IMR-90 (cell line): Measurements from ENCODE around the gene CA6. TPM values are rescaled to one million over a fixed set of nuclear protein-coding genes. Genes with fewer than 3 reads are reported as not detected.

Experiments
- ATAC-seq: fragments of 200-7000 bp; cut with Tn5 transposase; 2 replicates; pipeline ENCODE4 v1.9.1; 2020; ENCODE audit warnings: low read depth, mild to moderate bottlenecking, moderate library complexity
- BruUV-seq: library from RNA; stranded (reverse); fragments of 400-500 nt; replicated peaks from 2 replicates; lab custom pipeline; 2021; lab: Mats Ljungman, UMichigan
- CTCF ChIA-PET: fragments of 300-600 bp; formaldehyde crosslinking; extraction: SDS; loops from one replicate; lab custom pipeline; 2021; ENCODE audit warnings: antibody characterized with exemption; lab: Yijun Ruan, JAX
- POLR2A ChIA-PET: fragments of 300-600 bp; sonication (Branson Sonifier 250); formaldehyde crosslinking; loops from one replicate; lab custom pipeline; 2022; ENCODE audit warnings: antibody characterized with exemption; ENCODE audit not compliant: unreplicated experiment; lab: Charles Lee
- DNase-seq: peaks from one replicate; pipeline ENCODE4 v3.0.0; 2013
- H2AFZ ChIP-seq: replicated peaks from 2 replicates; pipeline ENCODE3; 2013; ENCODE audit warnings: low read length, mild to moderate bottlenecking; ENCODE audit not compliant: poor library complexity
- H2AK5ac ChIP-seq: 2 replicates; pipeline ENCODE4 v1.6.1; 2013; ENCODE audit warnings: low read depth, low read length, inconsistent platforms
- H2AK9ac ChIP-seq: replicated peaks from 2 replicates; pipeline ENCODE3; 2013; ENCODE audit warnings: mild to moderate bottlenecking, low read depth, low read length, moderate library complexity; ENCODE audit not compliant: poor library complexity
- H2BK120ac ChIP-seq: 2 replicates; pipeline ENCODE4 v1.6.1; 2013; ENCODE audit warnings: low read depth, low read length, inconsistent platforms
- H2BK15ac ChIP-seq: 3 replicates; pipeline ENCODE4 v1.6.1; 2013; ENCODE audit warnings: low read depth, low read length, inconsistent platforms
- H2BK20ac ChIP-seq: 2 replicates; pipeline ENCODE4 v1.6.1; 2013; ENCODE audit warnings: low read depth, mild to moderate bottlenecking, inconsistent platforms, low read length, moderate library complexity
- H2BK5ac ChIP-seq: 2 replicates; pipeline ENCODE4 v1.6.1; 2013; ENCODE audit warnings: mild to moderate bottlenecking, low read depth, low read length, inconsistent platforms; ENCODE audit not compliant: poor library complexity, severe bottlenecking
- H3K14ac ChIP-seq: replicated peaks from 2 replicates; pipeline ENCODE4 v1.6.1; 2013; ENCODE audit warnings: low read depth, low read length, inconsistent platforms
- H3K18ac ChIP-seq: 2 replicates; pipeline ENCODE4 v1.6.1; 2013; ENCODE audit warnings: low read depth, low read length, control low read depth
- H3K23ac ChIP-seq: 2 replicates; pipeline ENCODE4 v1.6.1; 2013; ENCODE audit warnings: low read depth, low read length, inconsistent platforms
- H3K27ac ChIP-seq: 2 replicates; pipeline ENCODE4 v1.5.1; 2013; ENCODE audit warnings: mild to moderate bottlenecking, control low read depth, low read length; ENCODE audit not compliant: insufficient read depth
- H3K27me3 ChIP-seq: 2 replicates; pipeline ENCODE4 v1.6.1; 2013; ENCODE audit warnings: low read length; ENCODE audit not compliant: control insufficient read depth, insufficient read depth
- H3K36me3 ChIP-seq: 2 replicates; pipeline ENCODE4 v1.6.1; 2013; ENCODE audit warnings: low read length, mixed read lengths; ENCODE audit not compliant: control insufficient read depth, insufficient read depth
- H3K4ac ChIP-seq: 2 replicates; pipeline ENCODE4 v1.6.1; 2013; ENCODE audit warnings: low read depth, low read length, inconsistent platforms
- H3K4me1 ChIP-seq: 2 replicates; pipeline ENCODE4 v1.6.1; 2013; ENCODE audit warnings: low read length, mixed read lengths; ENCODE audit not compliant: control insufficient read depth, insufficient read depth
- H3K4me2 ChIP-seq: 2 replicates; pipeline ENCODE4 v1.6.1; 2013; ENCODE audit warnings: low read depth, mild to moderate bottlenecking, control low read depth, low read length, moderate library complexity
- H3K4me3 ChIP-seq: 2 replicates; pipeline ENCODE4 v1.5.1; 2013; ENCODE audit warnings: low read depth, mild to moderate bottlenecking, control low read depth, low read length, moderate library complexity; ENCODE audit not compliant: insufficient read depth
- H3K56ac ChIP-seq: 2 replicates; pipeline ENCODE4 v1.6.1; 2013; ENCODE audit warnings: low read length, inconsistent platforms; ENCODE audit not compliant: insufficient read depth; ENCODE audit errors: extremely low read depth
- H3K79me1 ChIP-seq, 2 experiments: 2 replicates each; pipeline ENCODE4 v1.6.1; 2013; ENCODE audit warnings: low read length in 2 of 2, inconsistent platforms in 1 of 2, low read depth in 1 of 2
- H3K9ac ChIP-seq: 2 replicates; pipeline ENCODE4 v1.6.1; 2013; ENCODE audit warnings: low read depth, low read length, control low read depth
- H3K9me1 ChIP-seq: 2 replicates; pipeline ENCODE4 v1.6.1; 2013; ENCODE audit warnings: low read length, inconsistent platforms; ENCODE audit not compliant: insufficient read depth
- H3K9me3 ChIP-seq: 2 replicates; pipeline ENCODE4 v1.6.1; 2013; ENCODE audit warnings: low read length; ENCODE audit not compliant: control insufficient read depth, insufficient read depth
- H4K20me1 ChIP-seq: 2 replicates; pipeline ENCODE4 v1.6.1; 2013; ENCODE audit warnings: low read length, inconsistent platforms; ENCODE audit not compliant: insufficient read depth
- H4K5ac ChIP-seq: 2 replicates; pipeline ENCODE4 v1.6.1; 2013; ENCODE audit warnings: mild to moderate bottlenecking, low read depth, low read length, control low read depth
- H4K8ac ChIP-seq, 2 experiments: 2 replicates each; pipeline ENCODE4 v1.6.1; 2013; ENCODE audit warnings: low read depth in 2 of 2, low read length in 2 of 2, control low read depth in 1 of 2, inconsistent platforms in 1 of 2
- H4K91ac ChIP-seq: 2 replicates; pipeline ENCODE4 v1.6.1; 2013; ENCODE audit warnings: low read depth, low read length, inconsistent platforms; ENCODE audit not compliant: insufficient read depth
- BHLHE40 ChIP-seq: fragments of 150-350 bp; IDR thresholded peaks from 2 replicates; pipeline ENCODE4 v1.6.1; 2016; ENCODE audit warnings: mild to moderate bottlenecking, low read depth, low read length
- CEBPB ChIP-seq: IDR thresholded peaks from 2 replicates; pipeline ENCODE4 v1.6.1; 2012; ENCODE audit warnings: low read depth, low read length, improper control_type of control experiment
- CHD1 ChIP-seq: IDR thresholded peaks from 2 replicates; pipeline ENCODE4 v1.6.1; 2012; ENCODE audit warnings: low read depth, low read length, improper control_type of control experiment
- FOS ChIP-seq: fragments of 150-350 bp; IDR thresholded peaks from 2 replicates; pipeline ENCODE4 v1.6.1; 2016; ENCODE audit warnings: low read depth, low read length
- MAFK ChIP-seq: IDR thresholded peaks from 2 replicates; pipeline ENCODE4 v1.6.1; 2012; ENCODE audit warnings: low read depth, low read length, improper control_type of control experiment
- MAZ ChIP-seq: IDR thresholded peaks from 2 replicates; pipeline ENCODE4 v1.6.1; 2012; ENCODE audit warnings: low read depth, mild to moderate bottlenecking, low read length, improper control_type of control experiment, moderate library complexity, borderline replicate concordance
- MXI1 ChIP-seq: IDR thresholded peaks from 2 replicates; pipeline ENCODE4 v1.6.1; 2012; ENCODE audit warnings: low read depth, mild to moderate bottlenecking, low read length, moderate library complexity, borderline replicate concordance
- NFE2L2 ChIP-seq: fragments of 150-350 bp; IDR thresholded peaks from 2 replicates; pipeline ENCODE4 v1.6.1; 2016; ENCODE audit warnings: low read depth, mild to moderate bottlenecking, low read length
- POLR2A ChIP-seq: IDR thresholded peaks from 2 replicates; pipeline ENCODE4 v1.6.1; 2012; ENCODE audit warnings: mild to moderate bottlenecking, low read depth, low read length
- RCOR1 ChIP-seq: IDR thresholded peaks from 2 replicates; pipeline ENCODE4 v1.6.1; 2012; ENCODE audit warnings: mild to moderate bottlenecking, low read length, improper control_type of control experiment; ENCODE audit not compliant: insufficient replicate concordance
- RFX5 ChIP-seq: IDR thresholded peaks from 2 replicates; pipeline ENCODE4 v1.8.0; 2012; ENCODE audit warnings: low read depth, mild to moderate bottlenecking, low read length, moderate library complexity
- SMC3 ChIP-seq: fragments of 150-350 bp; IDR thresholded peaks from 2 replicates; pipeline ENCODE4 v1.6.1; 2016; ENCODE audit warnings: low read depth, mild to moderate bottlenecking, antibody characterized with exemption, low read length, moderate library complexity
- WGBS, 2 experiments: methylation state at CpG; one replicate each; pipeline versions ENCODE4 v1.1.5 to v1.1.7; 2013; ENCODE audit warnings: missing lambda C conversion rate in 2 of 2; ENCODE audit not compliant: insufficient read length in 1 of 2; ENCODE audit errors: extremely low coverage in 2 of 2; 5-methylcytosine and 5-hydroxymethylcytosine counted together
- dilution Hi-C: fragments of 300-500 bp; cut with HindIII; formaldehyde crosslinking; loops from one replicate; pipeline ENCODE4 v1.14.3; 2018; ENCODE audit warnings: low sequenced_read_pairs; ENCODE audit not compliant: unreplicated experiment
- in situ Hi-C: fragments of 300-500 bp; cut with MboI; formaldehyde crosslinking; loops from 3 replicates; pipeline ENCODE4 v1.14.3; 2019; ENCODE audit warnings: low sequenced_read_pairs, inconsistent platforms, mixed read lengths
- intact Hi-C: fragments of 100-400 bp; cut with micrococcal nuclease; formaldehyde crosslinking; loops from 2 replicates; pipeline ENCODE4 v1.10.0; 2022
- polyA plus RNA-seq, 3 experiments: library from polyadenylated mRNA; depleted of rRNA; stranded (reverse); fragments of >200 nt; gene quantifications; 2 replicates each; pipeline ENCODE4 v1.2.3, GENCODE V29; 2012; ENCODE audit warnings: low replicate concordance in 1 of 3
- total RNA-seq: library from RNA; depleted of rRNA; stranded (reverse); fragments of >200 nt; gene quantifications from 2 replicates; pipeline ENCODE4 v1.2.3, GENCODE V29; 2012
- TF ChIP-seq, protein P1 (sequence below): fragments of 150-350 bp; IDR thresholded peaks from 2 replicates; pipeline ENCODE4 v1.6.1; 2016; ENCODE audit warnings: low read depth, mild to moderate bottlenecking, low read length, moderate library complexity, borderline replicate concordance
- TF ChIP-seq, protein P2 (sequence below): conservative IDR thresholded peaks from 2 replicates; pipeline ENCODE4 v1.5.1; 2012; ENCODE audit warnings: mild to moderate bottlenecking, low read depth, low read length, improper control_type of control experiment
- TF ChIP-seq, protein P3 (sequence below): fragments of 150-350 bp; IDR thresholded peaks from 2 replicates; pipeline ENCODE4 v1.6.1; 2017; ENCODE audit warnings: mild to moderate bottlenecking, antibody characterized with exemption, low read length, low read depth

Gene CA6
- total and polyA plus RNA-seq, 2 of the 4 experiments (the other 2 are of a cell fraction): not detected

DNA sequence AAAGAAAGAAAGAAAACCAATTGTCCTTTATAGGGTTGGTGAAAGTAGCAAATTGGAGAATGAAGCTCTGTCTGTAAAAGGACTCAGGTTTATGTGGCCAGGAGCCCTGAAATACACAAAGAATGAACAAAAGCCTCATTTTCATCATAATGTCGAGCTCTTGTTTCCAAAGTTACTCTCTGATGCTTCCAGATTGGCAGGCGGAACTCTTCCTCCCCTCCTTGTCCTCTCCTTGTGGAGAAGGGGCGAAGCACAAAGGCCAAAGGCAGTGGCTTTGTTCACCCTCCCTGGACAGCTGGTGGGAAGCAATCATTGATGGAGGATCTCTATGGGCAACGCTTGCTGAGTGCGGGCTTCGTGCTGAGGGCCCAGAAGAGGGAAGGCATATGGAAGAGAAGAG, 5.6 kb downstream of the CA6 start:
- dilution Hi-C loops: no loop called here
- Histone ChIP-seq H2AFZ (peak overlapping the region; percentile 1), H4K91ac (no peak overlapping the region), H3K9ac (no peak overlapping the region), H4K20me1 (no peaks in the 10 kb centered on the region), H3K14ac (no peak overlapping the region), H2AK9ac (no peak overlapping the region), H3K36me3 (no peaks in the 10 kb centered on the region), H3K4me3 (no peak overlapping the region), H3K79me1 (no peaks in the 10 kb centered on the region), H2BK15ac (no peak overlapping the region), H3K4me1 (no peaks in the 10 kb centered on the region), H3K4me2 (no peak overlapping the region), H3K23ac (no peak overlapping the region), H2AK5ac (no peak overlapping the region), H3K9me1 (no peaks in the 10 kb centered on the region; the same call in 1 of the 2 replicates), H3K56ac (no peak overlapping the region), H2BK120ac (no peak overlapping the region), H3K4ac (no peak overlapping the region), H3K27ac (no peak overlapping the region), H4K8ac (no peak overlapping the region), H3K27me3 (peaks cover 2% of the 10 kb centered on the region; the same call in 1 of the 2 replicates), H3K18ac (no peak overlapping the region), H2BK5ac (no peak overlapping the region), H4K5ac (no peak overlapping the region), H3K9me3 (no peaks in the 10 kb centered on the region), H2BK20ac (no peak overlapping the region)
- TF ChIP-seq POLR2A (no peak), RCOR1 (no peak), NFE2L2 (no peak), CEBPB (no peak), MXI1 (no peak), RFX5 (no peak), FOS (no peak), BHLHE40 (no peak), MAFK (no peak), MAZ (no peak), SMC3 (no peak), CHD1 (no peak)
- TF ChIP-seq, protein P1, sequence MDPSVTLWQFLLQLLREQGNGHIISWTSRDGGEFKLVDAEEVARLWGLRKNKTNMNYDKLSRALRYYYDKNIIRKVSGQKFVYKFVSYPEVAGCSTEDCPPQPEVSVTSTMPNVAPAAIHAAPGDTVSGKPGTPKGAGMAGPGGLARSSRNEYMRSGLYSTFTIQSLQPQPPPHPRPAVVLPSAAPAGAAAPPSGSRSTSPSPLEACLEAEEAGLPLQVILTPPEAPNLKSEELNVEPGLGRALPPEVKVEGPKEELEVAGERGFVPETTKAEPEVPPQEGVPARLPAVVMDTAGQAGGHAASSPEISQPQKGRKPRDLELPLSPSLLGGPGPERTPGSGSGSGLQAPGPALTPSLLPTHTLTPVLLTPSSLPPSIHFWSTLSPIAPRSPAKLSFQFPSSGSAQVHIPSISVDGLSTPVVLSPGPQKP: no peak
- TF ChIP-seq, protein P2, sequence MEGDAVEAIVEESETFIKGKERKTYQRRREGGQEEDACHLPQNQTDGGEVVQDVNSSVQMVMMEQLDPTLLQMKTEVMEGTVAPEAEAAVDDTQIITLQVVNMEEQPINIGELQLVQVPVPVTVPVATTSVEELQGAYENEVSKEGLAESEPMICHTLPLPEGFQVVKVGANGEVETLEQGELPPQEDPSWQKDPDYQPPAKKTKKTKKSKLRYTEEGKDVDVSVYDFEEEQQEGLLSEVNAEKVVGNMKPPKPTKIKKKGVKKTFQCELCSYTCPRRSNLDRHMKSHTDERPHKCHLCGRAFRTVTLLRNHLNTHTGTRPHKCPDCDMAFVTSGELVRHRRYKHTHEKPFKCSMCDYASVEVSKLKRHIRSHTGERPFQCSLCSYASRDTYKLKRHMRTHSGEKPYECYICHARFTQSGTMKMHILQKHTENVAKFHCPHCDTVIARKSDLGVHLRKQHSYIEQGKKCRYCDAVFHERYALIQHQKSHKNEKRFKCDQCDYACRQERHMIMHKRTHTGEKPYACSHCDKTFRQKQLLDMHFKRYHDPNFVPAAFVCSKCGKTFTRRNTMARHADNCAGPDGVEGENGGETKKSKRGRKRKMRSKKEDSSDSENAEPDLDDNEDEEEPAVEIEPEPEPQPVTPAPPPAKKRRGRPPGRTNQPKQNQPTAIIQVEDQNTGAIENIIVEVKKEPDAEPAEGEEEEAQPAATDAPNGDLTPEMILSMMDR: no peak
- TF ChIP-seq, protein P3, sequence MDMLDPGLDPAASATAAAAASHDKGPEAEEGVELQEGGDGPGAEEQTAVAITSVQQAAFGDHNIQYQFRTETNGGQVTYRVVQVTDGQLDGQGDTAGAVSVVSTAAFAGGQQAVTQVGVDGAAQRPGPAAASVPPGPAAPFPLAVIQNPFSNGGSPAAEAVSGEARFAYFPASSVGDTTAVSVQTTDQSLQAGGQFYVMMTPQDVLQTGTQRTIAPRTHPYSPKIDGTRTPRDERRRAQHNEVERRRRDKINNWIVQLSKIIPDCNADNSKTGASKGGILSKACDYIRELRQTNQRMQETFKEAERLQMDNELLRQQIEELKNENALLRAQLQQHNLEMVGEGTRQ: no peak
- ChIA-PET POLR2A (no interaction called here), CTCF (no interaction called here)
- DNase-seq: no peak
- intact Hi-C loops: no loop called here
- no peak for ATAC-seq
- no TSS peak for BruUV-seq
- in situ Hi-C loops: no loop called here
- no CpG with 5 or more reads among the region's 6 CpGs for WGBS, 2 experiments
